HG02840 (cell line): ENCODE results near the gene NELL2.

Source experiments
- ATAC-seq: cut with Tn5 transposase; IDR thresholded peaks from one replicate; pipeline ENCODE4 v1.9.1; 2021; ENCODE audit warnings: mild to moderate bottlenecking, moderate library complexity, moderate number of reproducible peaks; ENCODE audit not compliant: unreplicated experiment, low FRiP score

The NELL2 gene

GRCh38 chr12:44555454-44555853, 320.7 kb downstream of the NELL2 start:
- ATAC-seq, result no peak

- ATAC-seq, result no peak
Observed at GRCh38 chr12:44551631-44552030, 324.5 kb downstream of the NELL2 start.

- no peak for ATAC-seq
Observed at GRCh38 chr12:44550377-44550776, 325.7 kb downstream of the NELL2 start.

- ATAC-seq, result no peak
Observed at GRCh38 chr12:44546060-44546459, 330.1 kb downstream of the NELL2 start.

- no peak for ATAC-seq
Observed at GRCh38 chr12:44544018-44544417, 332.1 kb downstream of the NELL2 start.

- ATAC-seq, result no peak
Observed at GRCh38 chr12:44542716-44543115, 333.4 kb downstream of the NELL2 start.

- no peak for ATAC-seq
Observed at GRCh38 chr12:44537354-44537753, 338.8 kb downstream of the NELL2 start.

- ATAC-seq, result no peak
Observed at GRCh38 chr12:44532940-44533339, 343.2 kb downstream of the NELL2 start.

- ATAC-seq, result no peak
Observed at GRCh38 chr12:44531320-44531971, 344.7 kb downstream of the NELL2 start.

- ATAC-seq, result no peak
Observed at GRCh38 chr12:44526655-44527182, 349.4 kb downstream of the NELL2 start.

GRCh38 chr12:44525806-44526654, 350.1 kb downstream of the NELL2 start:
- ATAC-seq, result no peak

GRCh38 chr12:44523828-44524227, 352.3 kb downstream of the NELL2 start:
- ATAC-seq, result no peak

GRCh38 chr12:44521702-44522101, 354.4 kb downstream of the NELL2 start:
- no peak for ATAC-seq

- no peak for ATAC-seq
Observed at GRCh38 chr12:44519931-44520330, 356.2 kb downstream of the NELL2 start.

GRCh38 chr12:44511289-44511688, 364.8 kb downstream of the NELL2 start:
- ATAC-seq, result no peak

- no peak for ATAC-seq
Observed at GRCh38 chr12:44510510-44510909, 365.6 kb downstream of the NELL2 start.

GRCh38 chr12:44510076-44510475, 366.0 kb downstream of the NELL2 start:
- ATAC-seq, result no peak

GRCh38 chr12:44509471-44509870, 366.6 kb downstream of the NELL2 start:
- no peak for ATAC-seq

GRCh38 chr12:44507461-44507860, 368.7 kb downstream of the NELL2 start:
- no peak for ATAC-seq

GRCh38 chr12:44504799-44505198, 371.3 kb downstream of the NELL2 start:
- no peak for ATAC-seq

GRCh38 chr12:44503329-44503728, 372.8 kb downstream of the NELL2 start:
- no peak for ATAC-seq

GRCh38 chr12:44502681-44503080, 373.4 kb downstream of the NELL2 start:
- no peak for ATAC-seq
